AG04449 (cell line): ENCODE results near the gene SDC4.
A peak's percentile ranks its signal among the peaks of the same experiment; 100 is the strongest.

Source experiments
- CTCF ChIA-PET: fragments of 350-600 bp; formaldehyde crosslinking; extraction: SDS; loops from one replicate; lab custom pipeline; 2021; ENCODE audit warnings: antibody characterized with exemption; lab: Yijun Ruan, JAX
- POLR2A ChIA-PET: fragments of 400-600, 350-600 bp; formaldehyde crosslinking; extraction: SDS; loops from one replicate; lab custom pipeline; 2020; ENCODE audit warnings: antibody characterized with exemption, inconsistent platforms; lab: Yijun Ruan, JAX
- DNase-seq: peaks from one replicate; pipeline ENCODE4 v3.0.0-alpha.2; 2010; ENCODE audit warnings: low read depth, low spot score
- H3K4me3 ChIP-seq: 2 replicates; pipeline ENCODE4 v1.5.1; 2011; ENCODE audit warnings: low read depth, mild to moderate bottlenecking, control low read depth, low read length
- TF ChIP-seq, protein P1 (sequence below): IDR thresholded peaks from one replicate; pipeline ENCODE4 v1.5.1; 2011; ENCODE audit warnings: mild to moderate bottlenecking, moderate library complexity, low read length, control low read depth, inconsistent platforms; ENCODE audit not compliant: insufficient read depth; ENCODE audit errors: missing control alignments

Gene SDC4

DNA sequence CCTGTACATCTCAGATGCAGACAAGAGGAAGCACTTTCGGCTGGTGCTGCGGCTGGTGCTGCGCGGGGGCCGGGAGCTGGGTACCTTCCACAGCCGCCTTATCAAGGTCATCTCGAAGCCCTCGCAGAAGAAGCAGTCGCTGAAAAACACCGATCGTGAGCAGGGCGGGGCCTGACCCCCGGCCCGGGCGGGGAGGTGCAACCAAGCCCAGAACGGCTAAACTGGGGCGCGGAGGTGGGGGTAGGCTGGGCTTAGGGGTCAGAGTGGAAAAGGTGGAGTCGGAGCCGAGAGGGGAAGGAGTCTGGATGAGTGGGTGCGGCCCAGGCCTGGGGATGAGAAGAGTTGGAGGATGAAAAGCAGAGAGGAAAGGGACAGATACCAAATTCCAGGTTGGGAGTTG, 36.0 kb downstream of the SDC4 start:
- POLR2A ChIA-PET, result no interaction called here
- DNase-seq, result no peak
- TF ChIP-seq, protein P1, sequence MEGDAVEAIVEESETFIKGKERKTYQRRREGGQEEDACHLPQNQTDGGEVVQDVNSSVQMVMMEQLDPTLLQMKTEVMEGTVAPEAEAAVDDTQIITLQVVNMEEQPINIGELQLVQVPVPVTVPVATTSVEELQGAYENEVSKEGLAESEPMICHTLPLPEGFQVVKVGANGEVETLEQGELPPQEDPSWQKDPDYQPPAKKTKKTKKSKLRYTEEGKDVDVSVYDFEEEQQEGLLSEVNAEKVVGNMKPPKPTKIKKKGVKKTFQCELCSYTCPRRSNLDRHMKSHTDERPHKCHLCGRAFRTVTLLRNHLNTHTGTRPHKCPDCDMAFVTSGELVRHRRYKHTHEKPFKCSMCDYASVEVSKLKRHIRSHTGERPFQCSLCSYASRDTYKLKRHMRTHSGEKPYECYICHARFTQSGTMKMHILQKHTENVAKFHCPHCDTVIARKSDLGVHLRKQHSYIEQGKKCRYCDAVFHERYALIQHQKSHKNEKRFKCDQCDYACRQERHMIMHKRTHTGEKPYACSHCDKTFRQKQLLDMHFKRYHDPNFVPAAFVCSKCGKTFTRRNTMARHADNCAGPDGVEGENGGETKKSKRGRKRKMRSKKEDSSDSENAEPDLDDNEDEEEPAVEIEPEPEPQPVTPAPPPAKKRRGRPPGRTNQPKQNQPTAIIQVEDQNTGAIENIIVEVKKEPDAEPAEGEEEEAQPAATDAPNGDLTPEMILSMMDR, result no peak
- CTCF ChIA-PET, result interaction anchor here (0.7 to 18.8 kb wide), 31 partner anchors 10 to 624 kb away, joined by 3 to 460 read pairs (median 4); partner anchors contain the start of genes DBNDD2 and WFDC2
- no peak overlapping the region for H3K4me3 ChIP-seq

DNA sequence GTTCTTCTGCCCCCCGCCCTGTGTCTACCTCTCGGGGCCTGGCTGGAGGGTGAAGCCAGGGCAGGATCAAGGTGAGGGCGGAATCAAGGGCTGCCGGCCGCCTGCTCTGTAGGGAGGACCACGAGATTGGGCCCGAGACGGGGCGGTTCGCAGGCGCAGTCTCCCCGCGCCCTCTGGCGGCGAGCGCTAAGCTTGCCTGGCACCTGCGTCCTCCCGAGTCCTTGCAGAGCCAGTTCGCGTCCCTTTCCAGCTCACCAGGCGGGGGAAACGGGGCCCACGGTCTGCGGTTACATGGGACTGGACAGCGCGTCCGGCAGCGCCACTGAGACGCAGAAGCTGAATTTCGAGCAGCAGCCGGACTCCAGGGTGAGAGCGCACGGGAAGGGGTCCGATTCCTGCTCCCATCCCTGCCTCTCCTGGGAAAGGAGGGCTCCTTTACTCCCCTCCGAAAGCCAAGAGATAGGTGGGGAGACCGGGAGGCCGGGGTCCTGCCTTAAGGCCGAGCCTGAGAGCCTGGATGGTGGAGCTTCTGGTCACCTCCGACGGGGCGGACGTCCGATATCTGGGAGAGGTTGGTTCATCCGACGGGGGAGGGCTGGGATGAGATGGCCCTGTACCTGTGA, 36.5 kb downstream of the SDC4 start:
- ChIA-PET CTCF (interaction anchor here (0.6 to 18.8 kb wide), 30 partner anchors 10 to 624 kb away, joined by 3 to 460 read pairs (median 4); partner anchors contain the start of gene DBNDD2), POLR2A (no interaction called here)
- H3K4me3 ChIP-seq, result no peak overlapping the region
- TF ChIP-seq, protein P1, result peak; percentile 94
- DNase-seq, result no peak

DNA sequence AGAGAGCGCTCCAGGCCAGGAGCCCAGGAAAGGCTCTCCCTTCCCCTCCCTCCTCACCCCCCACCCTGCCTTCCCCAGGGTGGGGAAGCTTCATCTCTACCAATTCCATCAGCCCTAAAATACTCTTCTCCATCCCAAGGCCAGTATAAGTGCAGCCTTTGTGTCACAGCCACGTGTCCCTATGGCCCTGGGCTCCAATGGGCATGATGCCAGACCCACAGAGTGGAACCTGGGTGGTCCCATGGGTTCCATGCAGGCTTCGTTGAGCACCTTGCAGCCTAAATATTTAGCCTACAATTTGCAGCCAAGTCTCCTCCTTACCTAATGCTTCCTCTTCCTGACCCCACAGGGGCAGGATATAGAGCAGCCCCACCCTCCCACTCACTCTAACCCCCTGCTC, 39.1 kb downstream of the SDC4 start:
- ChIA-PET CTCF (interaction anchor here (0.8 to 1.4 kb wide), 5 partner anchors 9 to 265 kb away, joined by 3 to 8 read pairs (median 3); no protein-coding TSS in a partner anchor), POLR2A (no interaction called here)
- TF ChIP-seq, protein P1, result no peak

DNA sequence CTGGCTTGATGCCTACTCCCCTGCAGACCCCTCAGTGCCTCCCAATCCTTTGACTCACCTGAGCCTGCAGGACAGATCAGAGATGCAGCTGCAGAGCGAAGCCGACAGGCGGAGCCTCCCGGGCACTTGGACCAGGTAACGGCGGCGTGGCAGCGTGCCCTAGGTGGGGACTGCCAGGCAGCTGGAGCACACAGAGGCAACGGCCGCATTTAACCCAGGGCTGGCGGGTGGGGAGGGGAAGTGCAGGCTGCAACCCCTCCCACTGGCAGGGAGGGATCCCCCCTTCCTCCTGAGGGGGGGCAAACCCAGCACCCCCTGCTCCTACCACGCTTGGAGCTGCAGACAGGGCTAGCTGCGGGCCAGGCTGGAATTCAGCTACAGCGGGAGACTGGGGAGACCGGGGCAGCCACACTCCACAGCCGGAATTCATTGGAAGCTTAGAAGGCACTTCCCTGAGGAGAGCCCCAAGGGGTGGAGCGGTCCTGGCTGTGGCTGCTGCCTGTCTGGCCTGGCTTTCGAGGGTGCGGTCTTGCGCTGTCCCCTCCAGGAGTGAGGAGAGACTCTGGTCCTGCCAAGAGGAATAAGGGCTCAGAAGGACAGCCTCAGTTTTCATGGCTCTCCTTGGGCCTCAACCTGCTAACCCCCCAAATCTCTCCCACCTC, 40.0 kb downstream of the SDC4 start, which contains the start of gene MATN4:
TSS of gene MATN4 (minus strand) at position 183 of the 662 bp plus-strand sequence. CDS start 2,717 bp downstream, outside the sequence.
- DNase-seq, result no peak
- ChIA-PET CTCF (interaction anchor here (0.6 to 1.5 kb wide), 9 partner anchors 10 to 463 kb away, joined by 3 to 8 read pairs (median 4); no protein-coding TSS in a partner anchor), POLR2A (no interaction called here)
- H3K4me3 ChIP-seq, result no peak within 1 kb of the TSS
- TF ChIP-seq, protein P1, result no peak

More for the DNA sequence above, 39.1 kb downstream of the SDC4 start:
- no peak for DNase-seq
- no peak overlapping the region for H3K4me3 ChIP-seq

DNA sequence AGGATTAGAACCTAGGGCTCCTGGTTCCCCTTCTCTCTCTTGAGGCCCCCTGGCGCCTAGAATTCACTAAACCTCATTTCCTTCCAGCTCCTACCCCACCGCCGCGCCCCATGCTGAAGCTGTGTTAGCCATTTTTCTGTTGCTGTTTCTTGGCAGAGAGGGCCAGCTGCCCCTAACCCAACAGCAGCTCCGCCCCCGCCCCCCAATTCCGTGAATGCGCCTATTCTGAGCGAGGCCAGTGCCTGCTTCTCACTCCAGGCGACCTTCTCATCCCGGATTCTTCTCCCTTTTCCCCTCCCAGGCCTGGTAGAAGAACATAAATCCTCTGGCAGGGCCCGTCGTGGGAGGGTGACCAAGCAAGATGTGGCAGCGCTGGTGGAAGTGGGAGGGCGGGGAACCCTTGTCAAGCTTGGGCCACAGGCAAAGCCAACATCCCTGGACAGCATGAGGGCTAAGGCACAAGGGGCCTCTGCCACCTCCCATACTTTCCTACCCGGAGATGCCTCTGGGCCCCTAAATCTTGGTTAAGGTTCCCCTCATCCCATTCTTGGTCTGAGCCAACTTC, 41.1 kb downstream of the SDC4 start:
- ChIA-PET CTCF (interaction anchor here (0.5 to 1.5 kb wide), 6 partner anchors 12 to 464 kb away, joined by 3 to 8 read pairs (median 5); no protein-coding TSS in a partner anchor), POLR2A (no interaction called here)
- H3K4me3 ChIP-seq, result no peak overlapping the region
- TF ChIP-seq, protein P1, result no peak
- DNase-seq, result no peak
